HL-60 (cell line): ENCODE measurements around the gene MTA2.
"Not testable (repeated sequence)": the region's sequence is repeated elsewhere in the genome, so short reads cannot be mapped to it uniquely, and the experiment has no call there.

Source experiments
- DNase-seq, 2 experiments: peaks; one replicate each; pipeline ENCODE4 v3.0.0-alpha.2; 2010 to 2020; ENCODE audit warnings: low read depth in 1 of 2, low spot score in 1 of 2
- H3K27ac ChIP-seq: fragments of 250-450 bp; sonication (Bioruptor Pico); replicated peaks from 2 replicates; pipeline ENCODE4 v1.5.1; 2020; ENCODE audit warnings: mild to moderate bottlenecking, moderate library complexity
- H3K27me3 ChIP-seq: fragments of 250-450 bp; sonication (Bioruptor Pico); 2 replicates; pipeline ENCODE4 v1.5.1; 2021; ENCODE audit warnings: mild to moderate bottlenecking, moderate library complexity; ENCODE audit not compliant: insufficient read depth, poor library complexity, severe bottlenecking
- H3K4me3 ChIP-seq: replicated peaks from 2 replicates; pipeline ENCODE4 v1.5.1; 2011; ENCODE audit warnings: mild to moderate bottlenecking, control low read depth, low read length; ENCODE audit not compliant: insufficient read depth
- CTCF ChIP-seq: IDR thresholded peaks from one replicate; pipeline ENCODE4 v1.5.1; 2011; ENCODE audit warnings: low read length, control low read depth, inconsistent platforms; ENCODE audit not compliant: insufficient read depth
- GABPA ChIP-seq: IDR thresholded peaks from 2 replicates; pipeline ENCODE4 v1.6.1; 2012; ENCODE audit warnings: low read depth
- POLR2AphosphoS5 ChIP-seq: IDR thresholded peaks from 2 replicates; pipeline ENCODE4 v1.6.1; 2012; ENCODE audit warnings: low read depth
- REST ChIP-seq: IDR thresholded peaks from 2 replicates; pipeline ENCODE4 v1.6.1; 2012; ENCODE audit warnings: low read depth; ENCODE audit not compliant: insufficient replicate concordance
- SPI1 ChIP-seq: IDR thresholded peaks from 2 replicates; pipeline ENCODE4 v1.6.1; 2012; ENCODE audit warnings: low read depth, mild to moderate bottlenecking, borderline replicate concordance

MTA2 gene

GRCh38 chr11:62591448-62592145, 10.1 kb downstream of the MTA2 start, which contains the start of gene TUT1:
Gene TUT1, minus strand, starts transcription at chr11:62591523. Its CDS starts 38 bp downstream, at chr11:62591485.
- DNase-seq, result peak; percentile 99 to 100
- Histone ChIP-seq H3K27me3 (no peaks in the 10 kb centered on the region), H3K27ac (peak within 1 kb of the TSS; percentile 88), H3K4me3 (peak within 1 kb of the TSS; percentile 74)
- TF ChIP-seq GABPA (peak; percentile 99), CTCF (no peak), REST (peak; percentile 86), SPI1 (peak; percentile 42; the same call in 1 of the 2 replicates), POLR2AphosphoS5 (peak; percentile 95)

- no peak for DNase-seq
- Histone ChIP-seq H3K27ac (no peak overlapping the region), H3K27me3 (no peaks in the 10 kb centered on the region), H3K4me3 (no peak overlapping the region)
- TF ChIP-seq CTCF, result no peak
- no peak for TF ChIP-seq GABPA
- TF ChIP-seq SPI1, result no peak
- TF ChIP-seq REST, result no peak
- no peak for TF ChIP-seq POLR2AphosphoS5
Measured at GRCh38 chr11:62588966-62589637, 12.6 kb downstream of the MTA2 start.

- H3K27me3 ChIP-seq, H3K27ac ChIP-seq, H3K4me3 ChIP-seq, DNase-seq: not testable (repeated sequence)
Measured at GRCh38 chr11:62585356-62585755, 16.3 kb downstream of the MTA2 start.

DNA sequence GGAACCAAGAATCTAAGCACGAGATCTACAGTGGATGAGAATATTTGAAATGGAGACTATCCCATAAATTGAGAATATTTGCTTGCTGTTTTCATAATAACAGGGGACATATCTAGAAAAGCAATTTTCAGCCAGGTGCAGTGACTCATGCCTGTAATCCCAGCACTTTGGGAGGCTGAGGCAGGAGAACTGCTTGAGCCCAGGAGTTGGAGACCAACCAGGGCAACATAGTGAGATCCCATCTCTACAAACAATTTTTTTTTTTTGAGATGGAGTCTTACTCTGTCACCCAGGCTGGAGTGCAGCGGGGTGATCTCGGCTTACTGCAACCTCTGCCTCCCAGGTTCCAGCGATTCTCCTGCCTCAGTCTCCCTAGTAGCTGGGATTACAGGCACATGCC, 19.9 kb downstream of the MTA2 start:
- H3K27me3 ChIP-seq, H3K27ac ChIP-seq, DNase-seq, H3K4me3 ChIP-seq: not testable (repeated sequence)
